DND-41 (cell line): ENCODE measurements around the gene SLC26A2.
"Not testable (repeated sequence)": the region's sequence is repeated elsewhere in the genome, so short reads cannot be mapped to it uniquely, and the experiment has no call there.

Experiments
- EZH2 ChIP-seq: IDR thresholded peaks from 3 replicates; pipeline ENCODE4 v1.6.1; 2012; ENCODE audit warnings: borderline replicate concordance, low read depth, mild to moderate bottlenecking, moderate library complexity, low read length, inconsistent platforms; ENCODE audit not compliant: severe bottlenecking
- TF ChIP-seq, protein P1 (sequence below): IDR thresholded peaks from 2 replicates; pipeline ENCODE4 v1.5.1; 2012; ENCODE audit warnings: borderline replicate concordance, low read length, moderate library complexity, mild to moderate bottlenecking; ENCODE audit not compliant: poor library complexity, severe bottlenecking; ENCODE audit errors: extremely low read depth

GRCh38 chr5:149942741-149943169 lies 17.8 kb upstream of the SLC26A2 start:
- TF ChIP-seq, protein P1, sequence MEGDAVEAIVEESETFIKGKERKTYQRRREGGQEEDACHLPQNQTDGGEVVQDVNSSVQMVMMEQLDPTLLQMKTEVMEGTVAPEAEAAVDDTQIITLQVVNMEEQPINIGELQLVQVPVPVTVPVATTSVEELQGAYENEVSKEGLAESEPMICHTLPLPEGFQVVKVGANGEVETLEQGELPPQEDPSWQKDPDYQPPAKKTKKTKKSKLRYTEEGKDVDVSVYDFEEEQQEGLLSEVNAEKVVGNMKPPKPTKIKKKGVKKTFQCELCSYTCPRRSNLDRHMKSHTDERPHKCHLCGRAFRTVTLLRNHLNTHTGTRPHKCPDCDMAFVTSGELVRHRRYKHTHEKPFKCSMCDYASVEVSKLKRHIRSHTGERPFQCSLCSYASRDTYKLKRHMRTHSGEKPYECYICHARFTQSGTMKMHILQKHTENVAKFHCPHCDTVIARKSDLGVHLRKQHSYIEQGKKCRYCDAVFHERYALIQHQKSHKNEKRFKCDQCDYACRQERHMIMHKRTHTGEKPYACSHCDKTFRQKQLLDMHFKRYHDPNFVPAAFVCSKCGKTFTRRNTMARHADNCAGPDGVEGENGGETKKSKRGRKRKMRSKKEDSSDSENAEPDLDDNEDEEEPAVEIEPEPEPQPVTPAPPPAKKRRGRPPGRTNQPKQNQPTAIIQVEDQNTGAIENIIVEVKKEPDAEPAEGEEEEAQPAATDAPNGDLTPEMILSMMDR: not testable (repeated sequence)
- TF ChIP-seq EZH2: not testable (repeated sequence)
